ENCODE results near the gene HSPB1.

GRCh38 chr7:76283254-76284159, 19.0 kb upstream of the HSPB1 start:
- no peak for TF ChIP-seq EZH2phosphoT487 (IDR thresholded peaks at IDR 0.05; ENCODE audit: insufficient read depth, low read depth)
- no peak for TF ChIP-seq EZH2 (IDR thresholded peaks at IDR 0.05; ENCODE audit: insufficient read depth, poor library complexity, severe bottlenecking)
